HuH-7.5 (cell line): ENCODE data around the gene SEC22A.

ENCODE experiments used
- DNase-seq: peaks from one replicate; pipeline ENCODE4 v3.0.0; 2011; ENCODE audit warnings: low spot score

SEC22A gene

GRCh38 chr3:123289391-123290106, 87.8 kb downstream of the SEC22A start:
- no peak for DNase-seq

- no peak for DNase-seq
Measured at GRCh38 chr3:123290107-123290930, 88.6 kb downstream of the SEC22A start.

- no peak for DNase-seq
Measured at GRCh38 chr3:123290962-123291361, 89.2 kb downstream of the SEC22A start.

- no peak for DNase-seq
Measured at GRCh38 chr3:123291404-123291803, 89.7 kb downstream of the SEC22A start.

- no peak for DNase-seq
Measured at GRCh38 chr3:123292321-123293310, 90.9 kb downstream of the SEC22A start.

- no peak for DNase-seq
Measured at GRCh38 chr3:123294296-123294938, 92.7 kb downstream of the SEC22A start.

GRCh38 chr3:123295171-123295900, 93.6 kb downstream of the SEC22A start:
- DNase-seq = no peak

GRCh38 chr3:123295901-123296250, 94.1 kb downstream of the SEC22A start:
- no peak for DNase-seq

- no peak for DNase-seq
Measured at GRCh38 chr3:123296261-123296660, 94.5 kb downstream of the SEC22A start.

GRCh38 chr3:123296836-123297626, 95.3 kb downstream of the SEC22A start:
- DNase-seq = no peak

- DNase-seq = no peak
Measured at GRCh38 chr3:123297627-123297899, 95.8 kb downstream of the SEC22A start.

GRCh38 chr3:123298903-123299302, 97.2 kb downstream of the SEC22A start:
- no peak for DNase-seq

GRCh38 chr3:123299581-123299980, 97.8 kb downstream of the SEC22A start:
- DNase-seq = no peak

GRCh38 chr3:123300056-123300455, 98.3 kb downstream of the SEC22A start:
- no peak for DNase-seq

- no peak for DNase-seq
Measured at GRCh38 chr3:123300583-123300982, 98.8 kb downstream of the SEC22A start.

- no peak for DNase-seq
Measured at GRCh38 chr3:123301331-123302184, 99.8 kb downstream of the SEC22A start.

GRCh38 chr3:123302961-123303360, 101.2 kb downstream of the SEC22A start:
- no peak for DNase-seq

GRCh38 chr3:123303976-123304560, 102.3 kb downstream of the SEC22A start:
- no peak for DNase-seq

- no peak for DNase-seq
Measured at GRCh38 chr3:123305192-123305591, 103.4 kb downstream of the SEC22A start.
